CD14-positive monocyte (primary cell): ENCODE data around the gene NR2F6. TPM values are rescaled to one million over a fixed set of nuclear protein-coding genes. Genes with fewer than 3 reads are reported as not detected.

ENCODE experiments used
- DNase-seq, 3 donors: peaks; one replicate each; pipeline ENCODE4 v3.0.0-alpha.2; 2011 to 2022
- H2AFZ ChIP-seq: 2 replicates; pipeline ENCODE4 v1.6.0; 2012; ENCODE audit warnings: mild to moderate bottlenecking, low read depth, low read length, inconsistent platforms; ENCODE audit not compliant: insufficient read depth, poor library complexity, severe bottlenecking
- H3K27ac ChIP-seq, 2 donors: 1 replicate in 1 of 2; 2 replicates in 1 of 2; pipeline ENCODE4 v1.5.1; 2012 to 2013; ENCODE audit warnings: low read length in 2 of 2, control low read depth in 1 of 2, inconsistent platforms in 1 of 2, low read depth in 1 of 2, mild to moderate bottlenecking in 1 of 2
- H3K27me3 ChIP-seq, 2 donors: one replicate each; pipeline versions ENCODE4 v1.6.0 to v1.6.1; 2011 to 2013; ENCODE audit warnings: low read length in 2 of 2; ENCODE audit not compliant: control insufficient read depth in 2 of 2, insufficient read depth in 2 of 2
- H3K36me3 ChIP-seq, 2 donors: replicated peaks in 1 of 2; 1 replicate in 1 of 2; 2 replicates in 1 of 2; pipeline versions ENCODE4 v1.5.1 to v1.6.1; 2012 to 2013; ENCODE audit warnings: low read length in 2 of 2, control low read depth in 1 of 2, inconsistent platforms in 1 of 2, mild to moderate bottlenecking in 1 of 2; ENCODE audit not compliant: insufficient read depth in 2 of 2, control insufficient read depth in 1 of 2
- H3K4me1 ChIP-seq, 2 donors: 1 replicate in 1 of 2; 2 replicates in 1 of 2; pipeline versions ENCODE4 v1.5.1 to v1.6.1; 2012 to 2013; ENCODE audit warnings: low read length in 2 of 2, control low read depth in 1 of 2, inconsistent platforms in 1 of 2, mild to moderate bottlenecking in 1 of 2, moderate library complexity in 1 of 2; ENCODE audit not compliant: insufficient read depth in 2 of 2, control insufficient read depth in 1 of 2
- H3K4me2 ChIP-seq: replicated peaks from 2 replicates; pipeline ENCODE3; 2012; ENCODE audit warnings: low read length, moderate library complexity, mild to moderate bottlenecking; ENCODE audit not compliant: poor library complexity, severe bottlenecking; ENCODE audit errors: extremely low read depth
- H3K4me3 ChIP-seq, 3 experiments: fragments of 200-600 bp in 1 of 3; sonication (generic) in 1 of 3; replicated peaks in 1 of 3; 1 replicate in 2 of 3; 2 replicates in 1 of 3; pipeline ENCODE4 v1.5.1; 2011 to 2013; ENCODE audit warnings: low read length in 3 of 3, mild to moderate bottlenecking in 3 of 3, control low read depth in 2 of 3, low read depth in 2 of 3, inconsistent platforms in 1 of 3, moderate library complexity in 1 of 3
- H3K79me2 ChIP-seq: 2 replicates; pipeline ENCODE4 v1.6.0; 2012; ENCODE audit warnings: mild to moderate bottlenecking, control low read depth, inconsistent platforms, low read length, moderate library complexity; ENCODE audit not compliant: insufficient read depth
- H3K9ac ChIP-seq: 2 replicates; pipeline ENCODE4 v1.6.0; 2017; ENCODE audit warnings: low read length, mild to moderate bottlenecking; ENCODE audit not compliant: insufficient read depth, poor library complexity, severe bottlenecking
- H3K9me3 ChIP-seq, 2 donors: replicated peaks in 1 of 2; 1 replicate in 1 of 2; 2 replicates in 1 of 2; pipeline versions ENCODE4 v1.5.1 to v1.6.1; 2012 to 2013; ENCODE audit warnings: low read length in 2 of 2, control low read depth in 1 of 2; ENCODE audit not compliant: control insufficient read depth in 1 of 2, insufficient read depth in 1 of 2
- H4K20me1 ChIP-seq: 2 replicates; pipeline ENCODE4 v1.6.0; 2012; ENCODE audit warnings: mild to moderate bottlenecking, low read length, control low read depth, moderate library complexity; ENCODE audit not compliant: insufficient read depth
- H3K27ac Mint-ChIP-seq, 7 donors: one replicate each; pipeline ENCODE4 v1.8.0; 2020; ENCODE audit warnings: mild to moderate bottlenecking in 7 of 7, mixed read lengths in 7 of 7, moderate library complexity in 6 of 7, inconsistent platforms in 2 of 7
- H3K27me3 Mint-ChIP-seq, 3 donors: one replicate each; pipeline ENCODE4 v1.8.0; 2021 to 2022; ENCODE audit warnings: low read depth in 3 of 3, mild to moderate bottlenecking in 3 of 3, mixed read lengths in 3 of 3, moderate library complexity in 3 of 3, inconsistent platforms in 1 of 3
- H3K36me3 Mint-ChIP-seq, 2 donors: one replicate each; pipeline ENCODE4 v1.8.0; 2020; ENCODE audit warnings: mixed read lengths in 2 of 2, inconsistent platforms in 1 of 2, mild to moderate bottlenecking in 1 of 2
- H3K4me1 Mint-ChIP-seq: one replicate; pipeline ENCODE4 v1.8.0; 2020; ENCODE audit warnings: mild to moderate bottlenecking, mixed read lengths
- H3K4me3 Mint-ChIP-seq, 2 donors: one replicate each; pipeline ENCODE4 v1.8.0; 2020; ENCODE audit warnings: mild to moderate bottlenecking in 2 of 2, mixed read lengths in 2 of 2, moderate library complexity in 1 of 2
- H3K9me3 Mint-ChIP-seq, 7 donors: one replicate each; pipeline ENCODE4 v1.8.0; 2020 to 2022; ENCODE audit warnings: mixed read lengths in 7 of 7, mild to moderate bottlenecking in 6 of 7, moderate library complexity in 6 of 7, inconsistent platforms in 2 of 7
- CTCF ChIP-seq: fragments of 200-600 bp; IDR thresholded peaks from one replicate; pipeline ENCODE4 v1.8.0; 2022; ENCODE audit warnings: antibody characterized with exemption, mild to moderate bottlenecking
- WGBS: methylation state at CpG from one replicate; pipeline ENCODE4 v1.1.5; 2013; ENCODE audit warnings: missing lambda C conversion rate; ENCODE audit not compliant: insufficient coverage; 5-methylcytosine and 5-hydroxymethylcytosine counted together
- intact Hi-C, 2 donors: fragments of 100-400 bp; cut with micrococcal nuclease; formaldehyde crosslinking; loops; one replicate each; pipeline versions ENCODE4 v1.15.0 to v1.15.1; 2023
- polyA plus RNA-seq, 3 donors: library from polyadenylated mRNA; depleted of rRNA in 1 of 3; unstranded in 2 of 3; stranded (reverse) in 1 of 3; fragments of 300-500 nt in 2 of 3; fragments of >200 nt in 1 of 3; fragmentation: Illumina TruSeq in 2 of 3; gene quantifications; 1 replicate in 2 of 3; 2 replicates in 1 of 3; pipeline ENCODE4 v1.2.3, GENCODE V29; 2012 to 2021

Gene NR2F6
- polyA plus RNA-seq, 3 donors: 0.87 to 5.1 (median 1.7) TPM

- peaks cover 6% of the 10 kb centered on the region for H3K79me2 ChIP-seq
- TF ChIP-seq CTCF: no peak
- peaks cover 20 to 32% of the 10 kb centered on the region in 2 donors for H3K4me1 ChIP-seq
- H3K27me3 ChIP-seq: peaks cover 0 to 7% of the 10 kb centered on the region in 2 donors
- H3K36me3 ChIP-seq: peaks cover 0 to 4% of the 10 kb centered on the region in 2 donors
- intact Hi-C loops: no loop called here
- no peak overlapping the region for H3K4me2 ChIP-seq
- H3K9ac ChIP-seq: no peak overlapping the region
- H3K4me3 ChIP-seq: no peak overlapping the region
- Mint-ChIP-seq H3K36me3 (peaks cover 0 to 3% of the 10 kb centered on the region in 2 donors), H3K27me3 (peaks cover 9 to 19% (median 15%) of the 10 kb centered on the region in 3 donors), H3K27ac (peak overlapping the region in 1 of 7 donors; percentile 25), H3K9me3 (peaks cover 0 to 6% (median 3%) of the 10 kb centered on the region in 7 donors), H3K4me1 (peaks cover 26% of the 10 kb centered on the region), H3K4me3 (peak overlapping the region in 1 of 2 donors; percentile 76)
- H3K27ac ChIP-seq: no peak overlapping the region
- WGBS: 90% methylated on average over 7 of the region's 8 CpGs
- no peak overlapping the region for H2AFZ ChIP-seq
- no peak for DNase-seq
- H4K20me1 ChIP-seq: peaks cover 31% of the 10 kb centered on the region
- no peaks in the 10 kb centered on the region for H3K9me3 ChIP-seq
These were observed 2.4 kb downstream of the NR2F6 start for GRCh38 chr19:17243211-17243829.

DNA sequence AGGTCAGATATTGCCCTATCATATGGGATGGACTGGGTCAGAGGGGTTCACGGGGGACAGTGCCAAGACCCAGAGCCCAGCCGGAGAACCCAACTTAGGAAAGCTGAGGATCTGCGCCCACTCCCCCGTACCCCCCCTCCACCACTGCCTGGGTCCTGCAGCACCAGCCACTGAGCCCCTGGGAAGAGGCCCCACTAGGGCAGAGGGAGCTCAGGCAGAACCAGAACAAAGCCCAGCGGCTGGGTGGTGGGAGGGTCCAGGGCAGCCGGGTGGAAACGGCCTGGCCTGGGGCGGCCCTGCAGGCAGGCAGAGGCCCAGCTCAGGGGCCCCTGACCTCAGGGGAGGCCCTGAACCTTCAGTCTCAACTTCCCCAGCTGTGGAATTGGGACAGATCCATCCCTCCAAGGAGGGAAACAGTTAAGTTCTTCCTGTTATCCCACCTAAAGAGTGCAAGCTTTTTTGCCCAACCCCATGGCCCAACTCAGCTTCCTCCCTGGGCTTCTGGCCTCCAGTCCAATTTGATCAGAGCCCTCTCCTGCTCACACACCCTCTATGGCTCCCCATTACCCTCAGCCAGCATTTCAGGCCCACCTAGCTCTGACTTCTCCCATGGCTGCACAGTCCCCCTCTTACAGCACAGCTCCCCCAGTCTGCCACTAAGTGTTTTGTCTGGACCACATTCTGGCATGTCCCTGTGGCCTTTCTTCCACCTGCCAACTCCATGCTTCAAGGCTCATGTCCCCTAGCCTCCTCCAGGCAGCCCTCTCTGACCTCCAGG is 3.1 kb downstream of the NR2F6 start:
- H3K9ac ChIP-seq: no peak overlapping the region
- H3K27ac Mint-ChIP-seq: peak overlapping the region in 1 of 7 donors; percentile 25
- intact Hi-C loops: no loop called here
- peaks cover 7 to 19% (median 15%) of the 10 kb centered on the region in 3 donors for H3K27me3 Mint-ChIP-seq
- peaks cover 7 to 10% of the 10 kb centered on the region in 2 donors for H3K36me3 Mint-ChIP-seq
- H3K79me2 ChIP-seq: peaks cover 6% of the 10 kb centered on the region
- H3K4me3 Mint-ChIP-seq: peak overlapping the region in 1 of 2 donors; percentile 62
- H3K4me1 Mint-ChIP-seq: peaks cover 26% of the 10 kb centered on the region
- no peak overlapping the region for H3K4me2 ChIP-seq
- no peaks in the 10 kb centered on the region for H3K9me3 ChIP-seq
- H2AFZ ChIP-seq: no peak overlapping the region
- H3K4me3 ChIP-seq: no peak overlapping the region
- H4K20me1 ChIP-seq: peaks cover 31% of the 10 kb centered on the region
- DNase-seq: no peak
- peaks cover 0 to 6% (median 3%) of the 10 kb centered on the region in 7 donors for H3K9me3 Mint-ChIP-seq
- peaks cover 0 to 7% of the 10 kb centered on the region in 2 donors for H3K27me3 ChIP-seq
- H3K36me3 ChIP-seq: peaks cover 0 to 6% of the 10 kb centered on the region in 2 donors
- peaks cover 20 to 32% of the 10 kb centered on the region in 2 donors for H3K4me1 ChIP-seq
- WGBS: no CpG with 5 or more reads among the region's 8 CpGs
- no peak overlapping the region for H3K27ac ChIP-seq
- no peak for TF ChIP-seq CTCF
